Activated B cell treated with CpG ODN at 0.5 μM for 24 hours (primary cell): Measurements from ENCODE around the gene SORBS1. TPM values are rescaled to one million over a fixed set of nuclear protein-coding genes. Genes with fewer than 3 reads are reported as not detected.

Source experiments
- ATAC-seq: fragments of 200-7000 bp; cut with Tn5 transposase; one replicate; pipeline ENCODE4 v1.10.0; 2021; ENCODE audit warnings: low read depth, mild to moderate bottlenecking, moderate library complexity
- CTCF ChIA-PET: fragments of 350-600 bp; sonication (Branson Sonifier 250); formaldehyde crosslinking; loops from one replicate; lab custom pipeline; 2021; ENCODE audit warnings: antibody characterized with exemption; lab: Charles Lee
- POLR2A ChIA-PET: fragments of 350-600 bp; sonication (Branson Sonifier 250); formaldehyde crosslinking; loops from one replicate; lab custom pipeline; 2021; ENCODE audit warnings: antibody characterized with exemption; lab: Charles Lee
- DNase-seq: peaks from one replicate; pipeline ENCODE4 v3.0.0; 2022
- H3K27ac Mint-ChIP-seq: one replicate; pipeline ENCODE4 v1.8.0; 2020; ENCODE audit warnings: mixed read lengths
- H3K27me3 Mint-ChIP-seq: one replicate; pipeline ENCODE4 v1.8.0; 2021; ENCODE audit warnings: mixed read lengths
- H3K36me3 Mint-ChIP-seq: one replicate; pipeline ENCODE4 v1.8.0; 2021; ENCODE audit warnings: low read depth, mixed read lengths
- H3K4me1 Mint-ChIP-seq: one replicate; pipeline ENCODE4 v1.8.0; 2021; ENCODE audit warnings: mixed read lengths
- H3K4me3 Mint-ChIP-seq: one replicate; pipeline ENCODE4 v1.8.0; 2020; ENCODE audit warnings: mild to moderate bottlenecking, mixed read lengths
- H3K9me3 Mint-ChIP-seq: one replicate; pipeline ENCODE4 v1.8.0; 2020; ENCODE audit warnings: mixed read lengths
- intact Hi-C: fragments of 100-400 bp; cut with micrococcal nuclease; formaldehyde crosslinking; loops from one replicate; pipeline ENCODE4 v1.15.1; 2024
- total RNA-seq: library from RNA; stranded (reverse); gene quantifications from 2 replicates; pipeline ENCODE4 v1.2.3, GENCODE V29; 2022
- TF ChIP-seq, protein P1 (sequence below): fragments of 200-600 bp; IDR thresholded peaks from one replicate; pipeline ENCODE4 v1.8.0; 2022; ENCODE audit warnings: antibody characterized with exemption, mild to moderate bottlenecking

Gene SORBS1
- total RNA-seq, 1 donor from 2014 or later: 0.42 TPM

DNA sequence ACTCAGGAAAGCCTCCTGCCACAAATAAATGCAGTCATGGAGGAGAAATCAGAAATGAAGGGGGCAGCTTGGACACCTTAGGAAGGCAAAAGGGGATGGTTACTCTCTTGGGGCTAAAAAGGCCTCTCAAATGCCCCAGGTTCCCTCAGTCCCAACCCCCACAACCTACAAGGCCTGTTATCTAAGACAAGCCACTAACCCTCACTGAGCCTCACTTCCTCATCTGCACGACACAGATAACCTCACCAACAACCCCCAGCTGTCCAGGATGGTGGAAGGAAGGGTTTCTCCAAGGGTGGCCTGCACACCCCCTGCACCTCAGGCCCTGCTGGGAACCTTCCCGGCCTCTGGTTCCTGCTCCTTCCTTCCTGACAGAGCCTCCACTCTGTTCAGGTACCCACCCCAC is 29.2 kb downstream of the SORBS1 start:
- no peaks in the 10 kb centered on the region for H3K9me3 Mint-ChIP-seq
- no peak overlapping the region for H3K27ac Mint-ChIP-seq
- ChIA-PET CTCF (no interaction called here), POLR2A (no interaction called here)
- ATAC-seq: no peak
- intact Hi-C loops: no loop called here
- H3K36me3 Mint-ChIP-seq: no peaks in the 10 kb centered on the region
- no peak for DNase-seq
- H3K27me3 Mint-ChIP-seq: peaks cover 3% of the 10 kb centered on the region
- no peaks in the 10 kb centered on the region for H3K4me1 Mint-ChIP-seq
- H3K4me3 Mint-ChIP-seq: no peak overlapping the region
- TF ChIP-seq, protein P1, sequence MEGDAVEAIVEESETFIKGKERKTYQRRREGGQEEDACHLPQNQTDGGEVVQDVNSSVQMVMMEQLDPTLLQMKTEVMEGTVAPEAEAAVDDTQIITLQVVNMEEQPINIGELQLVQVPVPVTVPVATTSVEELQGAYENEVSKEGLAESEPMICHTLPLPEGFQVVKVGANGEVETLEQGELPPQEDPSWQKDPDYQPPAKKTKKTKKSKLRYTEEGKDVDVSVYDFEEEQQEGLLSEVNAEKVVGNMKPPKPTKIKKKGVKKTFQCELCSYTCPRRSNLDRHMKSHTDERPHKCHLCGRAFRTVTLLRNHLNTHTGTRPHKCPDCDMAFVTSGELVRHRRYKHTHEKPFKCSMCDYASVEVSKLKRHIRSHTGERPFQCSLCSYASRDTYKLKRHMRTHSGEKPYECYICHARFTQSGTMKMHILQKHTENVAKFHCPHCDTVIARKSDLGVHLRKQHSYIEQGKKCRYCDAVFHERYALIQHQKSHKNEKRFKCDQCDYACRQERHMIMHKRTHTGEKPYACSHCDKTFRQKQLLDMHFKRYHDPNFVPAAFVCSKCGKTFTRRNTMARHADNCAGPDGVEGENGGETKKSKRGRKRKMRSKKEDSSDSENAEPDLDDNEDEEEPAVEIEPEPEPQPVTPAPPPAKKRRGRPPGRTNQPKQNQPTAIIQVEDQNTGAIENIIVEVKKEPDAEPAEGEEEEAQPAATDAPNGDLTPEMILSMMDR: no peak

DNA sequence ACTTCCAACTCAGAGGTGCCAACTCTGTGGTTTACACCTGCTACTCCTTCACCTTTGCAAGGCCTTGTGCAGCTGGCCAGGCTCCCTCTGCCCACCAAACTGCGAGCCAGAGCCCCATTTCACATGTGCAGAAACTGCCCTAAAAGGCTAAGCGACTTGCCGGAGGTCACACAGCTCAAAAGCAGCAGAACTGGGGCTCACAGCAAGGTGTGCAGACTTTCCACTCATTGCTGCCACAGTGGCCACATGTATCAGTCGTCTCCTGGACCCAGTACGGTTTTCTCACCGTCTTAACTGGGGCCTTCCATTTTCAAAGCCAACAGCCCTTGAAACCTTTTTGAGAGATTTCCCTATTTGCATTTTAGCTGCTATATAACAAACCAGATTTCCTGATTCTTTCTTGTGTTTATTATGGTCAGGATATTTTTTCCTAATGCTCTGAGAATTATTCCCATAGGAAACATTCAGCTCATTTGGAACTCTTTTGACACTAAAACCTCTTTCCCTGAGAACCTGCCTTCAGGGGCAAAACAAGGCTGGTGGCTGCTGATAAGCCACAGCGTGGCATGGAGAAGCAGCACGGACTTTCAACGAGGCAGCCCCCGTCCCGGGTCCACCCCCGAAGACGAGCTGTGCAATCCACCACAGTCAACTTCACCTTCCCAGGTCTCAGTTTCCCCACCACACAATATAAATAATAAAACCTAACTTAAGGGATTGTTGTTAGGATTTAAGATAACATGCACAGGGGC is 29.9 kb downstream of the SORBS1 start:
- peaks cover 8% of the 10 kb centered on the region for H3K27me3 Mint-ChIP-seq
- TF ChIP-seq, protein P1: no peak
- no peak for DNase-seq
- no peak overlapping the region for H3K4me3 Mint-ChIP-seq
- no peaks in the 10 kb centered on the region for H3K4me1 Mint-ChIP-seq
- no peak for ATAC-seq
- H3K9me3 Mint-ChIP-seq: no peaks in the 10 kb centered on the region
- H3K36me3 Mint-ChIP-seq: no peaks in the 10 kb centered on the region
- H3K27ac Mint-ChIP-seq: no peak overlapping the region
- POLR2A ChIA-PET: no interaction called here
- CTCF ChIA-PET: no interaction called here
- intact Hi-C loops: no loop called here

DNA sequence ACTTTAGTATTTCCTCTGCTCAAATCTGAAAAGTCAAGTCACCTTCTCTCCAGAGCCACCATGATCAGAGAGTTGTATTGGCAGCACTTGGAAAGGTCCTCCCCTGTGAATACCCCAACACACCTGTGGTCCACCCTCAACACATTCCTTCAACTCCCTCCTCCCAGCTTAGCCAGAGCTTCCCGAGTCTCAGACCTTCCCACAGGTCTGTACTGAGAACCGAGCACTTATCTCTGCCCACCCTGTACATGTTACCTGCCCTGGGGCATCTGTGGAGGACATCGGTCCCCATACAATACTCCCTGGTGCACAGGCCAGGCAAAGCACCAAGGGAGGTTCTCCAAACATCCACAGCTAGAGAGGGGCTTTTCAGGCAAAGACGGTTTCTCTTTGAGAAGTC is 30.6 kb downstream of the SORBS1 start:
- H3K27me3 Mint-ChIP-seq: peaks cover 8% of the 10 kb centered on the region
- no peaks in the 10 kb centered on the region for H3K9me3 Mint-ChIP-seq
- intact Hi-C loops: no loop called here
- no peaks in the 10 kb centered on the region for H3K36me3 Mint-ChIP-seq
- TF ChIP-seq, protein P1: no peak
- no peak overlapping the region for H3K27ac Mint-ChIP-seq
- no peak for DNase-seq
- no peak overlapping the region for H3K4me3 Mint-ChIP-seq
- ChIA-PET CTCF (no interaction called here), POLR2A (no interaction called here)
- no peaks in the 10 kb centered on the region for H3K4me1 Mint-ChIP-seq
- no peak for ATAC-seq

DNA sequence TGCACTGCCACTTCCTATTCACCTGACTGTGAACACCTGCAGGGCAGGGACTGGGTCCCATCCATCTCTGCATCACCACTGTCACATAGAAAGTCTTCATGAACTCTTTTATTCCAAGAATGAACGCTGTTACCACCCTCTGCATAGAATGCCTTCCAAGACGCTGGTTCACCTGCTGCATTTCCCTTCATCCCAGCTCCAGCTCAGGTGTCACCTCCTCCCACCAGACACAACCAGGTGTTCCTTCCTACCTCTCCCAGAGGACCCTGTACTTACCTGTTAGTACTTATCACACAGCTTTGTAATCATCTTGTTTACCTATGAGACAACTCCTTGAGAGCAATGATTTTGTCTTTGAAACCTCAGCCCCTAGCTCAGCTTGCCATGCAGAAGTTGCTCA is 31.1 kb downstream of the SORBS1 start:
- Mint-ChIP-seq H3K27me3 (peaks cover 8% of the 10 kb centered on the region), H3K27ac (no peak overlapping the region), H3K9me3 (no peaks in the 10 kb centered on the region), H3K36me3 (no peaks in the 10 kb centered on the region), H3K4me1 (no peaks in the 10 kb centered on the region), H3K4me3 (no peak overlapping the region)
- ATAC-seq: no peak
- POLR2A ChIA-PET: no interaction called here
- TF ChIP-seq, protein P1: no peak
- no peak for DNase-seq
- intact Hi-C loops: no loop called here
- CTCF ChIA-PET: no interaction called here

DNA sequence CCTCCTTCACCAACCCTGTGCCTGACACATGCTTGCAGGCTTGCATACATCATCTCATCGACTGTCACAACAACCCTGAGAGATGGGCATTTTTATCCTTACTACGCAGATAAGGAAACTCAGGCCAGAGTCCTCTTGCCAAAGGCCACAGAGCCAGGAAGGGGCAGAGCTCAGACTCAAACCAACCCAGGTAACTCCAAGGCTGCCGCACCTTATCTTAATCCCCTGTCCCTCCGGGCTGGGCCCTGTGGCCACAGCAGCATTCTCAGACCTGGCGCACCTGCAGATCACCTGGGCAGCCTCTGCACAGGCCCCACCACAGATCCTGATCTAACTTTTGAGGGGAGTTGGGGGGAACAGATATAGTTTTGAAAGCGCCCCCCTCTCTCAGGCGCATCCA is 35.1 kb downstream of the SORBS1 start:
- Mint-ChIP-seq H3K4me1 (no peaks in the 10 kb centered on the region), H3K27me3 (peaks cover 8% of the 10 kb centered on the region), H3K4me3 (no peak overlapping the region), H3K9me3 (no peaks in the 10 kb centered on the region), H3K27ac (no peak overlapping the region), H3K36me3 (no peaks in the 10 kb centered on the region)
- ChIA-PET CTCF (no interaction called here), POLR2A (no interaction called here)
- DNase-seq (no peak), ATAC-seq (no peak)
- TF ChIP-seq, protein P1: no peak
- intact Hi-C loops: no loop called here
